HG03342 (cell line): ENCODE measurements around the gene ADAMTS7.
"Not testable (repeated sequence)": the region's sequence is repeated elsewhere in the genome, so short reads cannot be mapped to it uniquely, and the experiment has no call there.

Experiments
- ATAC-seq: cut with Tn5 transposase; IDR thresholded peaks from one replicate; pipeline ENCODE4 v1.9.1; 2021; ENCODE audit warnings: mild to moderate bottlenecking, moderate library complexity; ENCODE audit not compliant: unreplicated experiment

ADAMTS7 gene, protein sequence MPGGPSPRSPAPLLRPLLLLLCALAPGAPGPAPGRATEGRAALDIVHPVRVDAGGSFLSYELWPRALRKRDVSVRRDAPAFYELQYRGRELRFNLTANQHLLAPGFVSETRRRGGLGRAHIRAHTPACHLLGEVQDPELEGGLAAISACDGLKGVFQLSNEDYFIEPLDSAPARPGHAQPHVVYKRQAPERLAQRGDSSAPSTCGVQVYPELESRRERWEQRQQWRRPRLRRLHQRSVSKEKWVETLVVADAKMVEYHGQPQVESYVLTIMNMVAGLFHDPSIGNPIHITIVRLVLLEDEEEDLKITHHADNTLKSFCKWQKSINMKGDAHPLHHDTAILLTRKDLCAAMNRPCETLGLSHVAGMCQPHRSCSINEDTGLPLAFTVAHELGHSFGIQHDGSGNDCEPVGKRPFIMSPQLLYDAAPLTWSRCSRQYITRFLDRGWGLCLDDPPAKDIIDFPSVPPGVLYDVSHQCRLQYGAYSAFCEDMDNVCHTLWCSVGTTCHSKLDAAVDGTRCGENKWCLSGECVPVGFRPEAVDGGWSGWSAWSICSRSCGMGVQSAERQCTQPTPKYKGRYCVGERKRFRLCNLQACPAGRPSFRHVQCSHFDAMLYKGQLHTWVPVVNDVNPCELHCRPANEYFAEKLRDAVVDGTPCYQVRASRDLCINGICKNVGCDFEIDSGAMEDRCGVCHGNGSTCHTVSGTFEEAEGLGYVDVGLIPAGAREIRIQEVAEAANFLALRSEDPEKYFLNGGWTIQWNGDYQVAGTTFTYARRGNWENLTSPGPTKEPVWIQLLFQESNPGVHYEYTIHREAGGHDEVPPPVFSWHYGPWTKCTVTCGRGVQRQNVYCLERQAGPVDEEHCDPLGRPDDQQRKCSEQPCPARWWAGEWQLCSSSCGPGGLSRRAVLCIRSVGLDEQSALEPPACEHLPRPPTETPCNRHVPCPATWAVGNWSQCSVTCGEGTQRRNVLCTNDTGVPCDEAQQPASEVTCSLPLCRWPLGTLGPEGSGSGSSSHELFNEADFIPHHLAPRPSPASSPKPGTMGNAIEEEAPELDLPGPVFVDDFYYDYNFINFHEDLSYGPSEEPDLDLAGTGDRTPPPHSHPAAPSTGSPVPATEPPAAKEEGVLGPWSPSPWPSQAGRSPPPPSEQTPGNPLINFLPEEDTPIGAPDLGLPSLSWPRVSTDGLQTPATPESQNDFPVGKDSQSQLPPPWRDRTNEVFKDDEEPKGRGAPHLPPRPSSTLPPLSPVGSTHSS (N-terminal part only)

DNA sequence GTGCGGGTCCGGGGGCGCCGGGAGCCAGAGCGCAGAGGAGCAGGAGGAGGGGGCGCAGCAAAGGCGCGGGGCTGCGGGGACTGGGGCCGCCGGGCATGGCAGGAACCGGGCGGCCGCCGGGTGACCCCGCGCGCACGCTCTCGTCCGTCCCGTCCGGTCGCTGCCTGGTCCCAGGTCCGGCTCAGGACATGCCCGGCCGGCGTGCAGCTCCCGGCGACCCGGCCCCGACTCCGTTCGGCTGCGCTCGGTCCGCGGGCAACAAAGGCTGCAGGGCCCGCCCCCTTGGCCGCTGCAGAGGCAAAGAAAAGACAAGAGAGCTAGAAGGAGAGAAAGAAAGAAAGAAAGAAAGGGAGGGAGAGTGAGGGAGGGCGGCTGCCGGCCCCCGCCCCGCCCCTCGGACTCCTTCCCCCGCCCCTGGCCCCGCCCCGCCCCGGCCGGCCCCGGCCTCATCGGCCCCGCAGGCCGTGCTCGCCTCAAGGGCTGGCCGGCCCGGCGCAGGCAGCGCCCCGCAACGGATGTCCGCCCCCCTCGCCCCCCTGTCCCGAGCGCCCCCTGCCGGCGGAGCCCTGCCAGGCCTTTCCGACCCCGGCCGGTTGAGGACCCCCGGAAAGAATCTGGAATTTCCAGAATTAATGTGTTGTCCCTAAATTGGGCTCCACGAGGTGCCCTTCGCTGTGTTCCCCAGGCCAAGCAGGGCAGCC, at the start of gene ADAMTS7:
Gene ADAMTS7 (minus strand): TSS at position 341 of the 701 bp plus-strand sequence. CDS start 244 bp downstream, at position 97.
- ATAC-seq, result peak; percentile 64

DNA sequence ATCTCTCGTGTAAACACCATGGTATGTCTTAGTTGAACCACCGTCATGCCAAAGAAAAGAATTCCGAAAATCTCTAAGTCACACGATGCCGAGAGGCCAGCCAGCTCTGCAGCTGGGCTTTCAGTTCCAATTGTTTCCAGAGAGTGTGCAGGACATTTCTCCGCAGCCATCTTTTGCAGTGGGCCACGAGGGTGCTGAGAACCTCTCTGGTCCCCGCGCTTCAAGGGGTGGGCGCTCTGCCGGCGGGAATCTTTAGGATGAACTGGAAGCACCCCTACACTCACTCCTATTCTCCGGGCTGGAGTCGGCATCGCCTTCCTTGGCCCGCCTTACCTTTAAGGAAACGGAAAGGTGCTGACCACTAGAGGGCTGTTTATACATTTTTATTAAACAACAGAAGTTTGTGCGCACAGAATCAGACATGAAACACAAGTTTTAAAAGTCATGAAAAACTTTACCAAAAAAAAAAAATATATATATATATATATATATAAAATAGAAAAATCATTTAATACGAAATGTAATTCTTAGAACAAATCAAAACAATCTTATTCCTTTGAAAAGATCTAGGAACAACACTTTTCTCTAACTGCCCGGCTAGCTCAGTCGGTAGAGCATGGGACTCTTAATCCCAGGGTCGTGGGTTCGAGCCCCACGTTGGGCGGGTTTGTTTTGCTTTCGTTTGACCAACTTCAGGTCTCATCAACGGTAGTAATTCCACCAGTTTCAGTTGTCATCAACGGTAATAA, 48.9 kb upstream of the ADAMTS7 start:
- peak; percentile 86 for ATAC-seq

DNA sequence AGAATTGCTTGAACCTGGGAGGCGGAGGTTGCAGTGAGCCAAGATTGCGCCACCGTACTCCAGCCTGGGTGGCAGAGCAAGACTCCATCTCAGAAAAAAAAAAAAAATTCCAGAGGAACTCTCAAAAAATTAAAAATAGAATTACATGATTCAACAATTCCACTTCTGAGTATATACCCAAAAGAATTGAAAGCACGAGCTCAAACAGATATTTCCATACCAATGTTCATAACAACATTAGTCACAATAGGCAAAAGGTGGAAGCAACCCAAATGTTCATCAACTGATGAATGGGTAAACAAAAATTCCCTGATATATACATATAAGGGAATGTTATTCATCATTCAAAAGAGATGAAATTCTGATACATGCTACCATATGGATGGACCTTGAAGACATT, 44.5 kb upstream of the ADAMTS7 start:
- no peak for ATAC-seq

DNA sequence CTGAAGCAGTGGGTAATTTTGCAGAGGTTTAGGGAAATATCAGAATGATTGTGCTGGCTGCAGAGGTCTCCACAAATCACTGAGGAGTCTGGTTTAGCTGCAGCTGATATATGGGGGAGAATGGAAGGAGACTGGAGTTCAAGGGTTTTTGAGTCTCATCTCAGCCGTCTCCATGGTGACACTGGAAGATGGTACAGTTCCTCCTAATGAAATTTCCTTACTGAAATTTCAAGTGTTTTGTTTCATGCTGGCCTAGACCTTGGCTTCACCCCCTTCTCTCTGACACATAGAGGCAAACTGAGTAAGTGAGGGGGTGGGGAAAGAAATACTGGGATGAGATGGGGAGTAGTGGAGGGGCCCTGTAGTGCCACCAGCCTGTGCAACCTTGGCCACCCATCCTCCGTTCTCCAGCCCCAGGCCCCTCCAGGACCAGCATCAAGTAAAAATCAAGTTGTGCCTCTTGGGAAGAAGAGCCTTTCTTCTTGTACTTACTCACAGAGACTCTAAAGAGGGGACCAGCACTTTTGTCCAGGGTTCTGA, 43.6 kb upstream of the ADAMTS7 start:
- ATAC-seq, result no peak

DNA sequence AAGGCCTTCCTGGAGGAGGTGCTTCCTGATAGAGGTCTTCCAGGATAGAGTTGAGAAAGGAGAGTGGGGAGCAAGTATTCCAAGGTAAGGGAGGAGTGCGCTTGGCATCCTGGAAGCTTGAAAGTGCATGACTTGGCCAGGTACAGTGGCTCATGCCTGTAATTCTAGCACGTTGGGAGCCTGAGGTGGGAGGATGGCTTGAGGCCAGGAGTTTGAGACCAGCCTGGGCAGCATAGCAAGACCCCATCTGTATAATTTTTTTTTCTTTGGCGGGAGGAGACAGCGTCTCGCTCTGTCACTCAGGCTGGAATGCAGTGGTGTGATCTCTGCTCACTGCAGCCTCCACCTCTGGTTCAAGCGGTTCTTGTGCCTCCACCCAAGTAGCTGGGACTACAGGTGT, 42.2 kb upstream of the ADAMTS7 start:
- no peak for ATAC-seq

DNA sequence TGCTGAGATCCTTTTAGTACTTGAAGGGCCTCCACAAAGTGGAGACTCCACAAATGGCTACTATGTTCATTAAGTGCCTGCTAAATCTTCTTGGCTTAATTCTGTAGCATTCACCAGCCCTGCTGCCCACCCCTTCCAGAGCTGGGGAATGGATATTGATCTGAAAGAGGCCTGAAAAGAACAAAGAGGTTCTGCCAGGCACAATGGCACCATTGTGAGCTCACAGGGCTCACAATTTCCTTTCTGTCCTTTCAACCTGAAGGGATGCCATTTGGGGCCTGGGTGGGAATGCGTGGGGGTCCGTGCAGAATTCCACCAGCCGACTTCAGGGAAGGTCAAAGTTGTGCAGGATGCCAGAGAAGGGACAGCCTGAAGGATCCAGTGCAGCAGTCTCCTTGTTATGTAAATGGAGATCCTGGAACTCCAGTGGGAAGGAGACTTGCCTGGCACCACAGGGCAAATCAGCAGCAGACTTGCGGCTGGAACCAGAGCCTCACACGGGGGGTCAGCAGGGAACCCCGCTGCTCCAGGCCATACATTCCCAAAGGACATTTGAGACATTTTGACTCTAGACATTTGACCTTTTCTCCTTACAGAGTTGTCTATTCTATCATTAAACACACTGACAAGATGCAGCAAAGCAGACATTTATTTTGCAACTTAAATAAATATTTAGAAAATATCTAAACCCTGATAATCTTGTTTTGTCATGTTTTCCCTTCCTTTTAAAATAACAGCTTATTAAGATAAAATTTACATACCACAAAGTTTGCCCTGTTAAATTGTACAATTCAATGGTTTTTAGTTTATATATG, 39.9 kb upstream of the ADAMTS7 start:
- ATAC-seq, result no peak

DNA sequence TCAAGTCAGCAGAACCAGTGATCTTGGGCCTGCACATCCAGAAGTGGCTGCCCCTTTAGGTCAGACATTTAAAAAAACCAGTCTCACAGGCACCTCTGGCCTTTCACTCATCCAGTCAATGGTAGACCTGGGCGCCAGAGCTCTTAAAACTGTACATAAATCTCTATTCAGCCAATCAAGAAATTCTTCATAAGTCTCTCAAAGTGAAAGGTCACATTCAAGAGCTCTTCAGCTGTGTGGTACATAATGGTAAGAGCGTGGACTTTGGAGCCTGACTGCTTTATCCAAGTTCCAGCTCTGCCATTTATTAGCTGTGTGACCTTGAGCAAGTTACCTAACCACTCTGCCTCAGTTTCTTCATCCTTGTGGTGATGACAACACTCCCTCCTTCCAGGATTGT, 39.1 kb upstream of the ADAMTS7 start:
- no peak for ATAC-seq

DNA sequence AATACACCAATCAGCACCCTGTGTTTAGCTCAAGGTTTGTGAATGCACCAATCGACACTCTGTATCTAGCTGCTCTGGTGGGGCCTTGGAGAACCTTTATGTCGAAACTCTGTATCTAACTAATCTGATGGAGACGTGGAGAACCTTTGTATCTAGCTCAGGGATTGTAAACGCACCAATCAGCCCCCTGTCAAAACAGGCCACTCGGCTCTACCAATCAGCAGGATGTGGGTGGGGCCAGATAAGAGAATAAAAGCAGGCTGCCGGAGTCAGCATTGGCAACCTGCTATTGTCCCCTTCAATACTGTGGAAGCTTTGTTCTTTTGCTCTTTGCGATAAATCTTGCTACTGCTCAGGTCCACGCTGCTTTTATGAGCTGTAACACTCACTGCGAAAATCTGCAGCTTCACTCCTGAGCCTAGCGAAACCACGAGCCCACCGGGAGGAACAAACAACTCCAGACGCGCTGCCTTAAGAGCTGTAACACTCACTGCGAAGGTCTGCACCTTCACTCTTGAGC, 36.2 kb upstream of the ADAMTS7 start:
- not testable (repeated sequence) for ATAC-seq

DNA sequence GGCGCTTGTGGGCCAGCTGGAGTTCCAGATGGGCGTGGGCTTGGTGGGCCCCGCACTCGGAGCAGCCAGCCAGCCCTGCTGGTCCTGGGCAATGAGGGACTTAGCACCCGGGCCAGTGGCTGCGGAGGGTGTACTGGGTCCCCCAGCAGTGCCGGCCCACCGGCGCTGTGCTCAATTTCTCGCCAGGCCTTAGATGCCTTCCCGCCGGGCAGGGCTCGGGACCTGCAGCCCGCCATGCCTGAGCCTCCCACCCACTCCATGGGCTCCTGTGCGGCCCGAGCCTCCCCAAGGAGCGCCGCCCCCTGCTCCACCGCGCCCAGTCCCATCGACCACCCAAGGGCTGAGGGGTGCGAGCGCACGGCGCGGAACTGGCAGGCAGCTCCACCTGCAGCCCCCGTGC, 35.6 kb upstream of the ADAMTS7 start:
- not testable (repeated sequence) for ATAC-seq

DNA sequence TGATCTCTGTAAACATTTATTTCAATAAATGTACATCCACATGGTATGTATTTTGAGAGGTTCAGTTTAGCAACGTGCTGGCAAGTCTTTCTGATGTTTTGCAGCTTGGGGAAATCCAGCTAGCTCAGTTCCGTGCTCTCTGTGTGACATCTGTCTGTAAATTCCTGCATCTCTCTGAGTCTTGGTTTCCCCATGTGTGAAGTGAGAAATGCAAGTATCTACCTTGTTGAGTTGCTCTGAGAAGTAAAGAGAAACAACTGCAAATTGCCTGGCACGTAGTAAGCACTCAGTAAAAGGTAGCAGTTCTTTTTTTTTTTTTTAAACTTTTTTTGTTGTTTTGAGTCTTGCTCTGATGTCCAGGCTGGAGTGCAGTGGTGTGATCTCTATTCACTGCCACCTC, 31.3 kb upstream of the ADAMTS7 start:
- ATAC-seq, result no peak

DNA sequence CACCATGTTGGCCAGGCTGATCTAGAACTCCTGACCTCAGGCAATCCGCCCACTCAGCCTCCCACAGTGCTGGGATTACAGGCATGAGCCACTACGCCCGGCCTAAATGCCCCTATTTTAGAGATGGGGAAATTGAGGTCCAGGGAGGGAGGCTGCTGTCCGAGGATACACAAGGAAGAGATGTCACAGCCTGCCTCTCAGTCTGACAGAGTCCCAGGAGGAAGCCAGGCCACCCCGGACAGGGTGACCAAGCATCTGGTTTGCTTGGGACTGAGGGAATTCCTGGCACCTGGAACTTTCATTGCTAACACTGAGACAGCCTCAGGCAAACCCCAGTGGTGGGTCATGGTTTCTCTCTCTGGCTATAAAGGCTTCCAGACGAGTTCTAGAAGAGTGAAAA, 30.6 kb upstream of the ADAMTS7 start:
- no peak for ATAC-seq

DNA sequence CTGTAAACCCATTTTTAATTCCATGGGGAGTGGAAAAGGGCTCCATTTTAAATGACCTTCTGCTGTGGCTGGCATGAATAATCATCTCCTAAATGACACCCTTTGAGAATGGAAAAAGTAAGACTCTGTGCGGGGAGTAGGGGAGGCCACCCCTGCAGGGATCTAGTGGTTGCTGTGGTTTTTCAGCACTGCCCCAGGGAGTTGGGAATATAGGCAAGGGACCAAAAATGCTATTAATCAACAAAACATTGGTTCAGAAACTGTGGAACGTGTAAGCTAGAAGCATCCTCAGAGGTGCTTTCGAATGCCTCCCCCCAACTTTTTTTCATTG, 30.1 kb upstream of the ADAMTS7 start:
- no peak for ATAC-seq

DNA sequence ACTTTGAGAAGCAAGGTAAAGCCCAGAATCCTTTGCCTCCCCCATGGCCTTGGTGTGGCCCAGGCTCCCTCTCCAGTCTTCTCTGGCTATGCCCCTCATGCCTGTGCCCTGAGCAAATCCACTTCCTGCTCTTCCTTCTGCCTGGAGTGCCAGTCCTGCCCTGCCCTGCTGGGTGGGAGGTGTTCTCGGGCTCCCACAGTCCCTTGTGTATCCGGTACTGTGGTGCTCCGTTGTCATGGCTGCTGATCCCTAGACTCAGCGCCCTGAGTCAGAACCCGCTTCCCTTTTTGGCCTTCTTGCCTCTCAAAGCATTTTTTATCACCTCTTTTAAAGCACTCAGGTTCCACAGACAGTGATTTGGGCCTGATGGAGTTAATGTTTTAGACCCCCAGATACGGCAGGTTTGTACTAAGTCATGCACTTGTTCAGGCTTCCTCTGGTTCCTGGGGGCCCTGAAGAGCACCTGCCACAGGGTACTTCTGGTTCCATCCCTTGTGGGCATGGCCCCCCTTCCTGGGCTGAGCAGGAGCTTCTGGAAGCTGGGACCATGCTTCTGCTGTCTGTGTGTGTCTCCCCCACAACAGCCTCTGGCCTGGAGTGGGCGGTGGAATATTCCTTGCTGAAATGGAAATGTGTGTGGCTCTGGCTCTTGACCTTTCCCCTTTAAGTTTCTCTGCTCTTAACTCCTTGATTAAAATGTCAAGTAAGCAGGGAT, 29.6 kb upstream of the ADAMTS7 start:
- peak; percentile 54 for ATAC-seq

DNA sequence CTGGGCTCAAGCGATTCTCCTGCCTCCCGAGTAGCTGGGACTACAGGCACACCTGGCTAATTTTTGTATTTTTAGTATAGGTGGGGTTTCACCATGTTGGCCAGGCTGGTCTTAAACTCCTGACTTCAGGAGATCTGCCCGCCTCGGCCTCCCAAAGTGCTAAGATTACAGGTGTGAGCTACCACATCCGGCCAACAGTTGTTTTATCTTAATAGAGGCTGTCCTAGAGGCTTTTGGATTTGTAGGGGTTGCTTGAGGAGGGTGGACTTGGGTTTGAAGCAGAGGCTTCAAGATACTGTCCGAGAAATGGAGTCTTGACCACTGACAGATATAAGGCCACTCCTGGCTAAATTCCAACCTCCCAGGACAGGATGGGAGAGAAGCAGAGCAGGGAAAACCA, 27.9 kb upstream of the ADAMTS7 start:
- ATAC-seq, result not testable (repeated sequence)

DNA sequence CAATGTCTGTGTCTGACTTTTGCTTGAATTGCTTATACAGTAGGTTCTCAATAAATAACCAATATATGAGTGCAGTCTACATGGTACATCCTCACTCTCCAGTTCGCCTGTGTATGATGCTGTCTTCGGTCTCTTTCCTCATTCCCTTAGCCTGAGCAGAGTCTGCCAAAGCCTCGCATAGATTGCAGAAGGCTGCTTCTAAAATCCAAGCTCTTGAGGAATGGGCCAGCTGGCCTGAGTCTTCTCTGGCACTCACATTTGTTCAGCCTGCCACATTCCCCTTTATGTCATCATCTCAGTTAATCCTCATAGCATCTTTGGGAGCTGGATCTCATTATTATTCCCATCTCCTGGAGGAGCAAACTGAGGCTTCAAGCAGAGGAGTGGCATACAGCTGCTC, 27.2 kb upstream of the ADAMTS7 start:
- no peak for ATAC-seq

DNA sequence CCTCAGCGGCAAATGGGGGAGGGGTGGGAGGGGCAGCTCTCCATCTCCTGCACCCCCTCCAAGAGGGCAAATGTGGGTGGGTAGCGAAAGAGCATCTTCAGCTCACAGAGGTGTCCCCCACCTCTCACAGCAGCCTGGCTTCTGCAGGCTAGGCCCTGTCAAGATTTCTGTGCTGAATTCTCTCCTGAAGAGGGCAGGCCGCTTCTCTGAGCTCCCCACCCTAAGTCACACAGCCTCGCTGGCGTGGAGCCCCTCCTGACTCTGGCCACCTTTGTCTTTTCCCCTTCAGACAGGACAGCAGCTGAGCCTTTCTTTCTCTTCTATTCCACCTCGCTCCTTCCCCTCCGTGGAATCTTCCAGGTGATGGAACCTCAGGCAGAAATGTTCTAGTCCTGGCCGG, 26.3 kb upstream of the ADAMTS7 start:
- ATAC-seq, result no peak

DNA sequence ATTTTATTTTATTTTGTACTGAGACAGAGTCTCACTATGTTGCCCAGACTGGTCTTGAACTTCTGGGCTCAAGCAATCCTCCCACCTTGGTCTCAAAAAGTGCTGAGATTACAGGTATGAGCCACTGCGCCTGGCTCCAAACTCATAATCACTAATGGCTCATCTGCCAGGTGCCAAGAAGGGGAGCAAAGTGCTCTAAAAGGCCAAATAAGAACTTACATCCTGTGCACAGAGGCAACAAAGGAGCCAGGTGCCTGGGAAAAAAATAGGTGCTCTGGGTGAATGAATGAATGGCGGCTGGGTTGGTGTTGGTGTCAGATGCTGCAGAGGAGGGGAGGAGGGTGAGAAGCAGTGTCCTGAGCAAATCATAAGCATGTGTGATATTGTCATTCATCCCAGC, 25.9 kb upstream of the ADAMTS7 start:
- ATAC-seq, result no peak

DNA sequence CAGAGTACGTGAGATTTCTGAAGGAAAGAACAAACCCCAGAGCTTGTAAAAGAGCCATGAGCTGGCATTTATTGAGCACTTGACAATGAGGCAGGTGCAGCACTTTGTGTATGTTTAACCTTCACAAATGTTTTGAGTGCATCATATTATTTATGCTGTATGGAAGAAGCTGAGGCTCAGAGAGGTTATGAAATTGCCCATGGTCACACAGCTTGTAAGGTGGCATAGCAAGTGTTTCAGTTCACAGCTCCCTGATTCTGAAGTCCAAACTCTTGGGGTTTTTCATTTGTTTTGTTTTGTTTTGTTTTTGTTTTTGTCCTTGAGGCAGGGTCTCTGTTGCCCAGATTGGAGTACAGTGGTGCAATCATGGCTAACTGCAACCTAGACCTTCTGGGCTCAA, 25.1 kb upstream of the ADAMTS7 start:
- ATAC-seq, result no peak
